Measurements from ENCODE around the gene PGS1.

Gene PGS1

GRCh38 chr17:78438271-78438691, 59.8 kb downstream of the PGS1 start:
- Histone ChIP-seq H3K9me3 (no peaks in the 10 kb centered on the region), H3K27ac (no peak overlapping the region), H3K4me1 (no peaks in the 10 kb centered on the region), H3K27me3 (peaks cover 0 to 35% of the 10 kb centered on the region in 2 donors), H3K36me3 (no peaks in the 10 kb centered on the region), H3K4me3 (no peak overlapping the region)
- intact Hi-C loops (cut with DNase I; ENCODE audit: low total_unique reads), result no loop called here
- no peak for TF ChIP-seq CTCF (IDR thresholded peaks at IDR 0.05)
- DNase-seq, result no peak

GRCh38 chr17:78438694-78439325, 60.4 kb downstream of the PGS1 start:
- TF ChIP-seq CTCF (IDR thresholded peaks at IDR 0.05), result no peak
- peaks cover 0 to 38% of the 10 kb centered on the region in 2 donors for H3K27me3 ChIP-seq
- no peaks in the 10 kb centered on the region for H3K4me1 ChIP-seq
- no peak overlapping the region for H3K4me3 ChIP-seq
- no peak overlapping the region for H3K27ac ChIP-seq
- no peaks in the 10 kb centered on the region for H3K36me3 ChIP-seq
- H3K9me3 ChIP-seq, result no peaks in the 10 kb centered on the region
- intact Hi-C loops (cut with DNase I; ENCODE audit: low total_unique reads), result no loop called here
- DNase-seq, result no peak

- no peak for TF ChIP-seq CTCF (IDR thresholded peaks at IDR 0.05)
- H3K27ac ChIP-seq, result no peak overlapping the region
- no peak for DNase-seq
- no peaks in the 10 kb centered on the region for H3K36me3 ChIP-seq
- H3K27me3 ChIP-seq, result peaks cover 0 to 39% of the 10 kb centered on the region in 2 donors
- no peaks in the 10 kb centered on the region for H3K4me1 ChIP-seq
- intact Hi-C loops (cut with DNase I; ENCODE audit: low total_unique reads), result no loop called here
- H3K9me3 ChIP-seq, result no peaks in the 10 kb centered on the region
- H3K4me3 ChIP-seq, result no peak overlapping the region
Measured at GRCh38 chr17:78441271-78441971, 63.0 kb downstream of the PGS1 start.

GRCh38 chr17:78442648-78443218, 64.3 kb downstream of the PGS1 start:
- no peak for TF ChIP-seq CTCF (IDR thresholded peaks at IDR 0.05)
- H3K4me3 ChIP-seq, result no peak overlapping the region
- no peaks in the 10 kb centered on the region for H3K4me1 ChIP-seq
- peak; percentile 69 to 83 for DNase-seq
- intact Hi-C loops (cut with DNase I; ENCODE audit: low total_unique reads), result no loop called here
- H3K36me3 ChIP-seq, result no peaks in the 10 kb centered on the region
- H3K27ac ChIP-seq, result no peak overlapping the region
- H3K27me3 ChIP-seq, result peaks cover 0 to 26% of the 10 kb centered on the region in 2 donors
- no peaks in the 10 kb centered on the region for H3K9me3 ChIP-seq

- H3K27ac ChIP-seq, result no peak overlapping the region
- H3K27me3 ChIP-seq, result peaks cover 0 to 23% of the 10 kb centered on the region in 2 donors
- no peak overlapping the region for H3K4me3 ChIP-seq
- no peak for DNase-seq
- TF ChIP-seq CTCF (IDR thresholded peaks at IDR 0.05), result no peak
- no peaks in the 10 kb centered on the region for H3K4me1 ChIP-seq
- intact Hi-C loops (cut with DNase I; ENCODE audit: low total_unique reads), result no loop called here
- no peaks in the 10 kb centered on the region for H3K9me3 ChIP-seq
- H3K36me3 ChIP-seq, result no peaks in the 10 kb centered on the region
Measured at GRCh38 chr17:78444392-78444791, 65.9 kb downstream of the PGS1 start.
